Psoas muscle (tissue), 8 donors: ENCODE measurements around the gene HPSE2. TPM values are rescaled to one million over a fixed set of nuclear protein-coding genes. Genes with fewer than 3 reads are reported as not detected.
"Not testable (repeated sequence)": the region's sequence is repeated elsewhere in the genome, so short reads cannot be mapped to it uniquely, and the experiment has no call there.

Source experiments
- ATAC-seq, 4 donors: fragments of 200-7000 bp; cut with Tn5 transposase; one replicate each; pipeline ENCODE4 v1.9.1; 2020; ENCODE audit warnings: moderate library complexity in 3 of 4, mild to moderate bottlenecking in 2 of 4
- DNase-seq, 2 donors: peaks; one replicate each; pipeline ENCODE4 v3.0.0-alpha.2; 2020
- H3K27ac ChIP-seq: fragments of 200-600 bp; one replicate; pipeline ENCODE4 v1.8.0; 2022
- H3K27me3 ChIP-seq, 3 donors: fragments of 200-600 bp in 1 of 3; one replicate each; pipeline versions ENCODE4 v1.6.1 to v1.8.0; 2013 to 2022; ENCODE audit warnings: low read length in 2 of 3, mild to moderate bottlenecking in 2 of 3, moderate library complexity in 1 of 3; ENCODE audit not compliant: insufficient read depth in 3 of 3
- H3K36me3 ChIP-seq, 2 donors: fragments of 200-600 bp in 1 of 2; one replicate each; pipeline versions ENCODE4 v1.6.1 to v1.8.0; 2013 to 2022; ENCODE audit warnings: low read depth in 1 of 2, mild to moderate bottlenecking in 1 of 2, moderate library complexity in 1 of 2; ENCODE audit not compliant: insufficient read depth in 1 of 2
- H3K4me1 ChIP-seq: fragments of 200-600 bp; one replicate; pipeline ENCODE4 v1.8.0; 2022
- H3K4me3 ChIP-seq: fragments of 200-600 bp; one replicate; pipeline ENCODE4 v1.8.0; 2022; ENCODE audit warnings: mild to moderate bottlenecking
- H3K9me3 ChIP-seq: fragments of 200-600 bp; one replicate; pipeline ENCODE4 v1.8.0; 2022
- WGBS, 3 donors: extraction: QIAGEN DNeasy Blood & Tissue Kit; methylation state at CpG; one replicate each; pipeline versions ENCODE4 v1.1.6 to v1.1.7; 2013; 5-methylcytosine and 5-hydroxymethylcytosine counted together
- intact Hi-C, 2 donors: fragments of 100-400 bp; cut with DNase I; formaldehyde crosslinking; loops; one replicate each; pipeline versions ENCODE4 v1.11.0 to v1.14.2; 2022
- polyA plus RNA-seq, 3 donors: library from polyadenylated mRNA; stranded (reverse); fragments of 200-250 nt; gene quantifications; one replicate each; pipeline ENCODE4 v1.2.3, GENCODE V29; 2013
- total RNA-seq, 4 donors: library from RNA; stranded (reverse); fragmentation: NEBNext Ultra II Directional in 2 of 4; extraction: Animal tissue kit (Norgen Biotek cat#: 25700) in 2 of 4; gene quantifications; one replicate each; pipeline versions ENCODE4 v1.2.1 to v1.2.4, GENCODE V29; 2021 to 2023
- TF ChIP-seq, protein P1 (sequence below): fragments of 200-600 bp; IDR thresholded peaks from one replicate; pipeline ENCODE4 v1.8.0; 2022; ENCODE audit warnings: antibody characterized with exemption
- donor health status: healthy with polysubstance abuse.
- donor health status: DM: no; HTN: no; CAD: no; lungs with moderate emphysema.
- donor health status: Bipolar disorder and iron deficiency.
- donor health status: healthy.
- donor health status: DM: yes; HTN: yes; CAD: no.
- donor health status: DM: no; HTN: no; CAD: no.
- donor health status: DM: no; HTN: no; CAD: no.
- donor health status: DM: yes; HTN: yes; CAD: no.

The HPSE2 gene
- total and polyA plus RNA-seq, 7 donors, result 0.01 to 0.17 (median 0.03) TPM; not detected in 4

DNA sequence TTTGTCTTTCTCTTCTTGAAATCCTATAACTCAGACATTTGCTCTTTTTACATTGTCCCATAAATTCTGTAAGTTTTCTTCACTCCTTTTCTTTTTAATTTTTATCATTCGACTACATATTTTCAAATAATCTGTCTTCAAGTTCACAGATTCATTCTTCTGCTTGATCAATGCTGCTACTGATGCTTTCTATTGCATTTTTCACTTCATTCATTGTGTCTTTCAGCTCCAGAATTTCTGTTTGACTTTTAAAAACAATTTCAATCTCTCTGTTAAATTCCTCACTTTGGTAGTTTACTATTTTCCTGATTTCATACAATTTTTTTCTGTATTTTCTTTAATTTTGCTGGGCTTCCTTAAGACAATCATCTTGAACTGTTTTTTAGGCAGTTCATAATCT is 230.4 kb downstream of the HPSE2 start:
- ATAC-seq (no peak), DNase-seq (no peak)
- Histone ChIP-seq H3K27ac (no peak overlapping the region), H3K27me3 (no peaks in the 10 kb centered on the region), H3K4me1 (no peaks in the 10 kb centered on the region), H3K4me3 (no peak overlapping the region), H3K9me3 (peaks cover 14% of the 10 kb centered on the region), H3K36me3 (no peaks in the 10 kb centered on the region)
- 85 to 100% (median 89%) methylated on average over 1 of the region's 1 CpG for WGBS, 3 donors
- intact Hi-C loops, result no loop called here
- TF ChIP-seq, protein P1, sequence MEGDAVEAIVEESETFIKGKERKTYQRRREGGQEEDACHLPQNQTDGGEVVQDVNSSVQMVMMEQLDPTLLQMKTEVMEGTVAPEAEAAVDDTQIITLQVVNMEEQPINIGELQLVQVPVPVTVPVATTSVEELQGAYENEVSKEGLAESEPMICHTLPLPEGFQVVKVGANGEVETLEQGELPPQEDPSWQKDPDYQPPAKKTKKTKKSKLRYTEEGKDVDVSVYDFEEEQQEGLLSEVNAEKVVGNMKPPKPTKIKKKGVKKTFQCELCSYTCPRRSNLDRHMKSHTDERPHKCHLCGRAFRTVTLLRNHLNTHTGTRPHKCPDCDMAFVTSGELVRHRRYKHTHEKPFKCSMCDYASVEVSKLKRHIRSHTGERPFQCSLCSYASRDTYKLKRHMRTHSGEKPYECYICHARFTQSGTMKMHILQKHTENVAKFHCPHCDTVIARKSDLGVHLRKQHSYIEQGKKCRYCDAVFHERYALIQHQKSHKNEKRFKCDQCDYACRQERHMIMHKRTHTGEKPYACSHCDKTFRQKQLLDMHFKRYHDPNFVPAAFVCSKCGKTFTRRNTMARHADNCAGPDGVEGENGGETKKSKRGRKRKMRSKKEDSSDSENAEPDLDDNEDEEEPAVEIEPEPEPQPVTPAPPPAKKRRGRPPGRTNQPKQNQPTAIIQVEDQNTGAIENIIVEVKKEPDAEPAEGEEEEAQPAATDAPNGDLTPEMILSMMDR, result no peak

DNA sequence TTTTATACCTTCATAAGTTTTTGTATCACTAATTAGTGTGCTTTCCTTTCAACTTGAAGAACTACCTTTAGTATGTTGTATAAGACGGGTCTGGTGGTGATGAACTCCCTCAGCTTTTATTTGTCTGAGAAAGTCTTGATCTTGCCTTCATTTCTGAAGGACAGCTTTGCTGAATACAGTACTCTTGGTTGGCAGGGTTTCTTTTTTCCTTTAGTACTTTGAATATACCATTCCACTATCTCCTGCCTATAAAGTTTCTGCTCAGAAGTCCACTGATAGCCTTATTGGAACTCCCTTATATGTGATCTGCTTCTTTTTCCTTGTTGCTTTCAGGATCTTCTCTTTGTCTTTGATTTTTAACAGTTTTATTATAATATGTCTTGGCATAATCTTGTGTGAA is 230.9 kb downstream of the HPSE2 start:
- Histone ChIP-seq H3K27ac (no peak overlapping the region), H3K36me3 (no peaks in the 10 kb centered on the region), H3K9me3 (peaks cover 14% of the 10 kb centered on the region), H3K4me1 (no peaks in the 10 kb centered on the region), H3K27me3 (no peaks in the 10 kb centered on the region), H3K4me3 (no peak overlapping the region)
- TF ChIP-seq, protein P1, result no peak
- intact Hi-C loops, result no loop called here
- DNase-seq, result no peak
- ATAC-seq, result no peak
- WGBS, 3 donors, result 75 to 82% (median 80%) methylated on average over 1 of the region's 1 CpG

GRCh38 chr10:99002392-99002791 is 233.3 kb downstream of the HPSE2 start:
- intact Hi-C loops, result no loop called here
- H3K4me3 ChIP-seq, result no peak overlapping the region
- H3K9me3 ChIP-seq, result peaks cover 14% of the 10 kb centered on the region
- H3K27me3 ChIP-seq, result no peaks in the 10 kb centered on the region
- DNase-seq (no peak), ATAC-seq (no peak)
- H3K4me1 ChIP-seq, result no peaks in the 10 kb centered on the region
- TF ChIP-seq, protein P1, result no peak
- H3K27ac ChIP-seq, result no peak overlapping the region
- 93 to 97% (median 94%) methylated on average over 1 of the region's 1 CpG for WGBS, 3 donors
- no peaks in the 10 kb centered on the region for H3K36me3 ChIP-seq

DNA sequence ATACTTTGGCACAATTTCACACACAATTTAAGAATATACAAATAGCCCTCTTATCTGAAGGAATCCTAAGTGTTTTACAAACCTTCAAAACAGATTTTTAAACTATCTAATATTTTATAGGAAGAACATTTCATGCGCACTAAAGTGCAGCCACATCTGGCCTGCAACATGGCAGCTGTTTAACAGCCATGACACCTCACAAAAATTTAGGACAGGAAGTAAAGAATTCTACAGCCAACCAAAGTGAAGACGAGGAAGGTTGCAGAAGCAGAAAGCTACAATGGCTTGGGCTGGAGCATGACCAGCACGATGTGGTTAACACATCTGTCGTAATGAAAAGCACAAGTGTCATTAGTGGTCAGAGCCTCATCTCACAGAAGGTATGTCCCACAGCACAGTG is 238.1 kb downstream of the HPSE2 start:
- TF ChIP-seq, protein P1, result no peak

DNA sequence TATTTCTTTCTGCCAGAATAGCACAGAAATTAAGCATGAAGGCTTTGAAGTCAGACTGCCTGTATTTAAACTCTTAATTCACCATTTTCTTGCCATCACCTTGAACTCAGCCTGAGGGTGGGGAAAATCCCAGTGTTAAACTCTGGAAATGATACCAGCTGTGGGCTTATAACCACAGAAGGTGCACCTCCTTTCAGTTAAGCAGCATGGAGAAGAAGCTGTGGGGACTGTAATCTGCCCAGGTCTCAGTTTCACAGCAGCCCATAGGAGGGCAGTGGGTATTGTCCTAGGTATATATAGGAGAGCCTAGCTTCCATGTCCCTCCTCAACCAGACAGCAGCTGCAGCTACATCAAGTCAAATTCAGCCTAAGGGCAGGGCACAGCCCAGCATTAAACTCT is 241.6 kb downstream of the HPSE2 start:
- Histone ChIP-seq H3K27me3 (no peaks in the 10 kb centered on the region), H3K4me1 (no peaks in the 10 kb centered on the region), H3K4me3 (no peak overlapping the region), H3K9me3 (no peaks in the 10 kb centered on the region), H3K36me3 (no peaks in the 10 kb centered on the region), H3K27ac (no peak overlapping the region)
- intact Hi-C loops, result no loop called here
- DNase-seq (no peak), ATAC-seq (no peak)
- TF ChIP-seq, protein P1, result no peak

More for the DNA sequence above, 238.1 kb downstream of the HPSE2 start:
- WGBS, 3 donors, result 62 to 83% (median 66%) methylated on average over 4 of the region's 4 CpGs
- no peak for DNase-seq
- intact Hi-C loops, result no loop called here
- Histone ChIP-seq H3K4me1 (no peaks in the 10 kb centered on the region), H3K27me3 (no peaks in the 10 kb centered on the region), H3K27ac (no peak overlapping the region), H3K36me3 (no peaks in the 10 kb centered on the region), H3K4me3 (no peak overlapping the region), H3K9me3 (no peaks in the 10 kb centered on the region)
- ATAC-seq, result no peak

DNA sequence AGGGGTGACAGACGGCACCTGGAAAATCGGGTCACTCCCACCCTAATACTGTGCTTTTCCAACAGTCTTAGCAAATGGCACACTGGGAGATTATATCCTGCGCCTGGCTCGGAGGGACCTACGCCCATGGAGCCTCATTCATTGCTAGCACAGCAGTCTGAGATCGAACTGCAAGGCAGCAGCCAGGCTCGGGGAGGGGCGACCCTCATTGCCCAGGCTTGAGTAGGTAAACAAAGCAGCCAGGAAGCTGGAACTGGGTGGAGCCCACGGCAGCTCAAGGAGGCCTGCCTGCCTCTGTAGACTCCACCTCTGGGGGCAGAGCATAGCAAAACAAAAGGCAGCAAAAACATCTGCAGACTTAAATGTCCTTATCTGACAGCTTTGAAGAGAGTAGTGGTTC is 251.9 kb downstream of the HPSE2 start:
- 82 to 90% (median 85%) methylated on average over 7 to 9 of the region's 9 CpGs for WGBS, 3 donors
- H3K27me3 ChIP-seq, H3K4me3 ChIP-seq, H3K36me3 ChIP-seq, intact Hi-C loops, ATAC-seq, H3K9me3 ChIP-seq, DNase-seq, H3K27ac ChIP-seq, H3K4me1 ChIP-seq: not testable (repeated sequence)
